MM.1S (cell line): ENCODE measurements around the gene FAM187B.

Experiments
- CTCF ChIP-seq: fragments of 300-600 bp; sonication (generic); IDR thresholded peaks from 2 replicates; pipeline ENCODE4 v1.5.1; 2016; ENCODE audit warnings: antibody characterized with exemption, low read length, mixed read lengths
- EZH2 ChIP-seq: fragments of 300-600 bp; sonication (generic); optimal IDR thresholded peaks from 2 replicates; pipeline ENCODE3; 2017; ENCODE audit warnings: low read depth, mild to moderate bottlenecking, antibody characterized with exemption, low read length, mixed read lengths
- EZH2phosphoT487 ChIP-seq: fragments of 300-600 bp; sonication (generic); IDR thresholded peaks from 2 replicates; pipeline ENCODE4 v1.6.1; 2018; ENCODE audit warnings: antibody characterized with exemption, low read length

- TF ChIP-seq EZH2 (no peak), CTCF (no peak), EZH2phosphoT487 (no peak)
Measured at GRCh38 chr19:35216016-35216832, 12.3 kb downstream of the FAM187B start.
